GM10266 (cell line): Measurements from ENCODE around the gene TIMM10B.
A peak's percentile ranks its signal among the peaks of the same experiment; 100 is the strongest.

Source experiments
- DNase-seq: peaks from one replicate; pipeline ENCODE4 v3.0.0; 2012; ENCODE audit errors: extremely low spot score
- CTCF ChIP-seq: IDR thresholded peaks from 2 replicates; pipeline ENCODE4 v1.5.1; 2012; ENCODE audit warnings: mild to moderate bottlenecking, low read depth; ENCODE audit not compliant: control insufficient read depth, insufficient read depth; ENCODE audit errors: missing control alignments

The TIMM10B gene

GRCh38 chr11:6473451-6474412 is 7.6 kb upstream of the TIMM10B start, which contains the start of gene TRIM3:
TSS of gene TRIM3 (minus strand) at chr11:6473941. CDS start at chr11:6465695, 8,246 bp downstream.
- TF ChIP-seq CTCF: no peak
- DNase-seq: peak; percentile 96

GRCh38 chr11:6474413-6474792 is 6.9 kb upstream of the TIMM10B start:
- no peak for DNase-seq
- no peak for TF ChIP-seq CTCF

- no peak for DNase-seq
- no peak for TF ChIP-seq CTCF
These were observed 6.3 kb upstream of the TIMM10B start for GRCh38 chr11:6474806-6475500.

- no peak for DNase-seq
- TF ChIP-seq CTCF: no peak
These were observed 5.4 kb upstream of the TIMM10B start for GRCh38 chr11:6475936-6476335.

- TF ChIP-seq CTCF: no peak
- no peak for DNase-seq
These were observed 4.7 kb upstream of the TIMM10B start for GRCh38 chr11:6476571-6476970.

- no peak for TF ChIP-seq CTCF
These were observed 894 bp upstream of the TIMM10B start for GRCh38 chr11:6480299-6480914.

More at GRCh38 chr11:6480299-6480914, 894 bp upstream of the TIMM10B start:
- DNase-seq: no peak
